Keratinocyte (primary cell): ENCODE results near the gene ALDH9A1. TPM values are rescaled to one million over a fixed set of nuclear protein-coding genes. Genes with fewer than 3 reads are reported as not detected.

Source experiments
- DNase-seq: peaks from one replicate; pipeline ENCODE4 v3.0.0-alpha.2; 2011; ENCODE audit warnings: low read depth, missing footprints, low spot score
- FAIRE-seq: peaks from 2 replicates; lab custom pipeline; 2011; peaks lifted over from hg19 to GRCh38; lab: Jason Lieb, UNC
- H2AFZ ChIP-seq: 2 replicates; pipeline ENCODE4 v1.6.0; 2012; ENCODE audit warnings: low read length, control low read depth, inconsistent platforms; ENCODE audit not compliant: control insufficient read depth
- H3K27ac ChIP-seq: 2 replicates; pipeline ENCODE4 v1.5.1; 2011; ENCODE audit warnings: low read length; ENCODE audit not compliant: control insufficient read depth, insufficient read depth
- H3K27me3 ChIP-seq: 3 replicates; pipeline ENCODE4 v1.6.0; 2011; ENCODE audit warnings: low read length; ENCODE audit not compliant: control insufficient read depth, insufficient read depth; ENCODE audit errors: extremely low read depth
- H3K36me3 ChIP-seq, 2 experiments: 2 replicates in 1 of 2; 3 replicates in 1 of 2; pipeline ENCODE4 v1.5.1; 2011; ENCODE audit warnings: low read length in 2 of 2, mild to moderate bottlenecking in 1 of 2; ENCODE audit not compliant: control insufficient read depth in 2 of 2, insufficient read depth in 2 of 2; ENCODE audit errors: extremely low read depth in 1 of 2
- H3K4me1 ChIP-seq: 3 replicates; pipeline ENCODE4 v1.5.1; 2011; ENCODE audit warnings: low read length; ENCODE audit not compliant: control insufficient read depth, insufficient read depth; ENCODE audit errors: extremely low read depth
- H3K4me2 ChIP-seq: 3 replicates; pipeline ENCODE4 v1.6.0; 2011; ENCODE audit warnings: low read depth, low read length; ENCODE audit not compliant: control insufficient read depth, insufficient read depth; ENCODE audit errors: extremely low read depth
- H3K4me3 ChIP-seq, 3 experiments: fragments of 200-600 bp in 1 of 3; sonication (generic) in 1 of 3; 2 replicates in 2 of 3; 3 replicates in 1 of 3; pipeline ENCODE4 v1.5.1; 2011 to 2016; ENCODE audit warnings: low read length in 3 of 3, mild to moderate bottlenecking in 3 of 3, control low read depth in 2 of 3, inconsistent platforms in 1 of 3, low read depth in 1 of 3, mixed read lengths in 1 of 3, mixed run types in 1 of 3, moderate library complexity in 1 of 3; ENCODE audit not compliant: control insufficient read depth in 2 of 3, insufficient read depth in 2 of 3; ENCODE audit errors: extremely low read depth in 1 of 3
- H3K79me2 ChIP-seq: 2 replicates; pipeline ENCODE4 v1.6.0; 2012; ENCODE audit warnings: low read length; ENCODE audit not compliant: control insufficient read depth, insufficient read depth
- H3K9ac ChIP-seq: 3 replicates; pipeline ENCODE4 v1.6.0; 2011; ENCODE audit warnings: low read length; ENCODE audit not compliant: control insufficient read depth, insufficient read depth; ENCODE audit errors: extremely low read depth
- H3K9me1 ChIP-seq: 3 replicates; pipeline ENCODE4 v1.6.0; 2011; ENCODE audit warnings: low read length; ENCODE audit not compliant: control insufficient read depth, insufficient read depth; ENCODE audit errors: extremely low read depth
- H3K9me3 ChIP-seq: 2 replicates; pipeline ENCODE4 v1.5.1; 2012; ENCODE audit warnings: low read depth, low read length; ENCODE audit not compliant: control insufficient read depth
- H4K20me1 ChIP-seq: 3 replicates; pipeline ENCODE4 v1.6.0; 2011; ENCODE audit warnings: low read length; ENCODE audit not compliant: control insufficient read depth, insufficient read depth; ENCODE audit errors: extremely low read depth
- CTCF ChIP-seq, 3 experiments: IDR thresholded peaks in 1 of 3; conservative IDR thresholded peaks in 1 of 3; optimal IDR thresholded peaks in 1 of 3; 2 replicates in 2 of 3; 3 replicates in 1 of 3; pipeline versions ENCODE3 to v1.5.1; 2011; ENCODE audit warnings: low read length in 3 of 3, mild to moderate bottlenecking in 3 of 3, moderate library complexity in 2 of 3, control low read depth in 1 of 3, inconsistent platforms in 1 of 3; ENCODE audit not compliant: insufficient read depth in 2 of 3; ENCODE audit errors: extremely low read depth in 1 of 3
- EZH2 ChIP-seq: IDR thresholded peaks from one replicate; pipeline ENCODE4 v1.6.1; 2012; ENCODE audit warnings: inconsistent platforms, mild to moderate bottlenecking, low read length, moderate library complexity
- dilution Hi-C: fragments of 300-500 bp; cut with MboI; formaldehyde crosslinking; loops from one replicate; pipeline ENCODE4 v1.7.0; 2020; ENCODE audit warnings: low sequenced_read_pairs; ENCODE audit not compliant: extremely low pct_ligation_motif_present
- polyA plus RNA-seq, 5 experiments: library from polyadenylated mRNA; depleted of rRNA in 3 of 5; stranded (reverse) in 3 of 5; stranded (forward) in 1 of 5; unstranded in 1 of 5; fragments of >200 nt; gene quantifications; 1 replicate in 1 of 5; 2 replicates in 3 of 5; 3 replicates in 1 of 5; pipeline versions ENCODE4 v1.2.1 to v1.2.3, GENCODE V29; 2011 to 2012; ENCODE audit warnings: missing spikeins in 2 of 5, low read depth in 1 of 5, low replicate concordance in 1 of 5

Gene ALDH9A1
- polyA plus RNA-seq, 1 donor (not counting 4 experiments of a cell fraction or from before 2014, with no cell fraction given): 77.4 TPM

- no peak for DNase-seq
- H3K9me1 ChIP-seq: no peaks in the 10 kb centered on the region
- TF ChIP-seq EZH2 (no peak), CTCF (optimal IDR thresholded peaks at IDR 0.05 in 1 of 3, IDR thresholded peaks at IDR 0.05 in 1 of 3, conservative IDR thresholded peaks at IDR 0.05 in 1 of 3; ENCODE audit: extremely low read depth in 1 of 3, insufficient read depth in 2 of 3, low read length in 3 of 3) (no peak)
- H2AFZ ChIP-seq: no peak overlapping the region
- no peak for FAIRE-seq
- no peaks in the 10 kb centered on the region for H3K9me3 ChIP-seq
- H3K4me3 ChIP-seq: no peak overlapping the region
- no peaks in the 10 kb centered on the region for H3K27me3 ChIP-seq
- no peak overlapping the region for H3K27ac ChIP-seq
- dilution Hi-C loops: no loop called here
- H3K36me3 ChIP-seq: no peaks in the 10 kb centered on the region
- no peaks in the 10 kb centered on the region for H4K20me1 ChIP-seq
- H3K9ac ChIP-seq: no peak overlapping the region
- no peak overlapping the region for H3K4me2 ChIP-seq
- H3K4me1 ChIP-seq: no peaks in the 10 kb centered on the region
- no peaks in the 10 kb centered on the region for H3K79me2 ChIP-seq
Observed at GRCh38 chr1:165624441-165624840, 73.9 kb downstream of the ALDH9A1 start.

- no peaks in the 10 kb centered on the region for H3K4me1 ChIP-seq
- FAIRE-seq (no peak), DNase-seq (no peak)
- H3K9me1 ChIP-seq: no peaks in the 10 kb centered on the region
- H4K20me1 ChIP-seq: no peaks in the 10 kb centered on the region
- H2AFZ ChIP-seq: no peak overlapping the region
- H3K79me2 ChIP-seq: no peaks in the 10 kb centered on the region
- TF ChIP-seq CTCF (optimal IDR thresholded peaks at IDR 0.05 in 1 of 3, IDR thresholded peaks at IDR 0.05 in 1 of 3, conservative IDR thresholded peaks at IDR 0.05 in 1 of 3; ENCODE audit: extremely low read depth in 1 of 3, insufficient read depth in 2 of 3, low read length in 3 of 3) (no peak), EZH2 (no peak)
- no peaks in the 10 kb centered on the region for H3K36me3 ChIP-seq
- no peaks in the 10 kb centered on the region for H3K27me3 ChIP-seq
- dilution Hi-C loops: no loop called here
- H3K9ac ChIP-seq: no peak overlapping the region
- H3K4me2 ChIP-seq: no peak overlapping the region
- H3K4me3 ChIP-seq: no peak overlapping the region
- H3K9me3 ChIP-seq: no peaks in the 10 kb centered on the region
- no peak overlapping the region for H3K27ac ChIP-seq
Observed at GRCh38 chr1:165623624-165624023, 74.7 kb downstream of the ALDH9A1 start.
